Common myeloid progenitor, CD34-positive (primary cell): ENCODE results near the gene ABCB11.

Experiments
- CTCF ChIA-PET: fragments of 350-600 bp; sonication (Branson Sonifier 250); formaldehyde crosslinking; loops from one replicate; lab custom pipeline; 2021; ENCODE audit warnings: antibody characterized with exemption; lab: Charles Lee
- POLR2A ChIA-PET: fragments of 350-600 bp; sonication (Branson Sonifier 250); formaldehyde crosslinking; loops from one replicate; lab custom pipeline; 2021; ENCODE audit warnings: antibody characterized with exemption; lab: Charles Lee
- DNase-seq, 3 donors: peaks; one replicate each; pipeline versions ENCODE4 v3.0.0 to v3.0.0-alpha.2; 2013
- H3K27ac ChIP-seq, 2 experiments: 1 replicate in 1 of 2; 2 replicates in 1 of 2; pipeline ENCODE4 v1.7.0; 2013; ENCODE audit warnings: inconsistent platforms in 2 of 2, low read length in 2 of 2, mild to moderate bottlenecking in 2 of 2, low read depth in 1 of 2, moderate library complexity in 1 of 2; ENCODE audit not compliant: severe bottlenecking in 2 of 2, insufficient read depth in 1 of 2, poor library complexity in 1 of 2
- H3K27me3 ChIP-seq, 5 experiments: replicated peaks in 2 of 5; 1 replicate in 3 of 5; 2 replicates in 2 of 5; pipeline versions ENCODE4 v1.6.1 to v1.7.0; 2013; ENCODE audit warnings: low read length in 4 of 5, mild to moderate bottlenecking in 2 of 5, moderate library complexity in 2 of 5, inconsistent platforms in 1 of 5; ENCODE audit not compliant: insufficient read depth in 5 of 5, control insufficient read depth in 4 of 5
- H3K36me3 ChIP-seq, 4 experiments: 1 replicate in 2 of 4; 2 replicates in 2 of 4; pipeline versions ENCODE4 v1.6.1 to v1.7.0; 2013; ENCODE audit warnings: low read length in 3 of 4, control low read depth in 1 of 4, mild to moderate bottlenecking in 1 of 4; ENCODE audit not compliant: control insufficient read depth in 4 of 4, insufficient read depth in 4 of 4
- H3K4me1 ChIP-seq, 4 experiments: 1 replicate in 3 of 4; 2 replicates in 1 of 4; pipeline versions ENCODE4 v1.6.1 to v1.7.1; 2013; ENCODE audit warnings: low read length in 3 of 4, mild to moderate bottlenecking in 3 of 4, control low read depth in 1 of 4, inconsistent platforms in 1 of 4, moderate library complexity in 1 of 4; ENCODE audit not compliant: control insufficient read depth in 4 of 4, insufficient read depth in 4 of 4; ENCODE audit errors: control extremely low read depth in 1 of 4
- H3K4me3 ChIP-seq, 7 experiments: 1 replicate in 4 of 7; 2 replicates in 3 of 7; pipeline versions ENCODE4 v1.5.1 to v1.7.0; 2013; ENCODE audit warnings: mild to moderate bottlenecking in 7 of 7, low read length in 6 of 7, moderate library complexity in 6 of 7, inconsistent platforms in 2 of 7, low read depth in 2 of 7, control low read depth in 1 of 7; ENCODE audit not compliant: insufficient read depth in 4 of 7, control insufficient read depth in 1 of 7; ENCODE audit errors: extremely low read depth in 1 of 7
- H3K9me3 ChIP-seq, 5 experiments: 1 replicate in 4 of 5; 2 replicates in 1 of 5; pipeline versions ENCODE4 v1.6.1 to v1.7.1; 2013; ENCODE audit warnings: low read length in 4 of 5, mild to moderate bottlenecking in 2 of 5, inconsistent platforms in 1 of 5, low read depth in 1 of 5, moderate library complexity in 1 of 5; ENCODE audit not compliant: control insufficient read depth in 4 of 5, insufficient read depth in 2 of 5; ENCODE audit errors: control extremely low read depth in 1 of 5
- WGBS: methylation state at CpG from one replicate; pipeline ENCODE4 v1.1.5; 2013; ENCODE audit not compliant: insufficient coverage; 5-methylcytosine and 5-hydroxymethylcytosine counted together

The ABCB11 gene

DNA sequence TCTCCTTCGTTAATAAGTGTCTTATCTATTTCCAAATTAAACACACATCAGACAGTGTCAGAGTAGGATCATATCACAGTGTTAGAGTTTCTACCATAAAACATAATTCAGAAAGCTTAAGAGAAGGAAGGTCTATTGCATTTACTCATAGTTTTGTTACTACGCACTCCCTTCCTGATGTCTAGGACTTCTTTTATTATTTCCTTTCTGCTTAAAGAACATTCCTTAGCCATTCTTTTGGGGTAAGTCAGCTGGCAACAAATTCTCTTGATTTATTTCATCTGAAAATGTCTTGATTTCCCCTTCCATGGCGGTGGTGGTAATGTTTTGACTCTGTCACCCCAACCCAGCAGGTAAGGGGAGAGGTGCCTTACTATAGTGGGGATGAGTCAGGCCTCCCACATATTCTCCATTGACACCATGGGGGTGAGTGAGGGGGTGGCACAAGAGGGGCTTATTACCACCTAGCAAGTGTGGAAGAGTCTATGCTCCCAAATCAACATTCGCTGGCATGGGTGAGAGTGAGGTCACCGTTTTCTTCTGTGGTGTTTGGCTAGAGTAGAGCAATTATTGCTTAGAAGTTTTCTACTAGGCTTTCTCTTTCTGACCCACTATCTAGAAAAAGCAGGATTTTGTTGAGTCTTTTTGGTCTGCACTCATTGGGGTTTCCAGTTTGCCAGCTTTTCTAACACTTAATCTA, 29.9 kb downstream of the ABCB11 start:
- DNase-seq, result no peak

GRCh38 chr2:168999668-169000213, 31.4 kb downstream of the ABCB11 start:
- Histone ChIP-seq H3K27me3 (no peaks in the 10 kb centered on the region), H3K4me3 (no peak overlapping the region), H3K36me3 (no peaks in the 10 kb centered on the region), H3K4me1 (peaks cover 0 to 7% (median 2%) of the 10 kb centered on the region in 4 experiments), H3K27ac (no peak overlapping the region), H3K9me3 (peaks cover 0 to 1% (median 0%) of the 10 kb centered on the region in 5 experiments)
- ChIA-PET CTCF (interaction anchor here (1.1 kb wide), 1 partner anchor 41 kb away, joined by 3 read pairs; no protein-coding TSS in a partner anchor), POLR2A (no interaction called here)
- DNase-seq, result no peak
- no CpG with 5 or more reads among the region's 1 CpG for WGBS

More for the DNA sequence above, 29.9 kb downstream of the ABCB11 start:
- Histone ChIP-seq H3K27ac (no peak overlapping the region), H3K4me1 (peaks cover 0 to 7% (median 2%) of the 10 kb centered on the region in 4 experiments), H3K4me3 (no peak overlapping the region), H3K9me3 (peaks cover 0 to 1% (median 0%) of the 10 kb centered on the region in 5 experiments), H3K27me3 (no peaks in the 10 kb centered on the region), H3K36me3 (no peaks in the 10 kb centered on the region)
- CTCF ChIA-PET, result interaction anchor here (1.1 to 1.4 kb wide), 2 partner anchors 33 to 43 kb away, joined by 3 to 5 read pairs; no protein-coding TSS in a partner anchor
- POLR2A ChIA-PET, result no interaction called here
- WGBS, result 100% methylated on average over 3 of the region's 5 CpGs

DNA sequence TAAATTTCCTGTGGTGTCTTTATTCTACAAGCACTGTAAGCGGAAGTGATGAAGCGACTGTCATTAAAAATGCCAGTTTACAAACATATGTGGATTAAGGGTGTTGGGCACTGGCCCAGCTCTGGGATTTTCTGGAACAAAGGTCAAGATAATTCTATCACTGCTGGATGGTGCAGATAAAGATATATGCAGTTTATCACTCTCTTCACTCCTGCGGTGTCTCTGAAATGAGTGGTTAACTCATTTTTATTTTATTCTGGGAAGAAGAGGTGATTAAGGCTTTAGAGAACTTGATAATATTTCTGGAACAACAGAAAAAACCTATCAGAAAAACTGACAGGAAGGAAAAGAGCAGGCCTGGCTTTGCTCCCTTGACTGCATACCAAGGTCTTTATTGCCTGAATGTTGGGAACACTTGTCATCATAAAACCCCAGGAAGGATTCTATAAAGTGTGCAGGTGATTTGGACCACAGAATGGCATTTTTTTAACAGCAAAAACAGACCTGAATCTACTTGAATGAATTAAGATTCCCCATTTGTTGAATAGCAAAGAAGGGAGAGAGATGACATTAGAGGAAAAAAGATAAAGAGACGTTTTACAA, 32.4 kb downstream of the ABCB11 start:
- H3K4me1 ChIP-seq, result peaks cover 0 to 7% (median 2%) of the 10 kb centered on the region in 4 experiments
- no CpG with 5 or more reads among the region's 4 CpGs for WGBS
- DNase-seq, result peak in 1 of 3 donors; percentile 22
- H3K36me3 ChIP-seq, result no peaks in the 10 kb centered on the region
- peaks cover 0 to 1% (median 0%) of the 10 kb centered on the region in 5 experiments for H3K9me3 ChIP-seq
- ChIA-PET CTCF (no interaction called here), POLR2A (no interaction called here)
- peak overlapping the region in 1 of 7 experiments; percentile 48 for H3K4me3 ChIP-seq
- no peak overlapping the region for H3K27ac ChIP-seq
- no peaks in the 10 kb centered on the region for H3K27me3 ChIP-seq

- Histone ChIP-seq H3K9me3 (no peaks in the 10 kb centered on the region), H3K4me1 (peaks cover 0 to 11% (median 5%) of the 10 kb centered on the region in 4 experiments), H3K27me3 (no peaks in the 10 kb centered on the region), H3K4me3 (no peak overlapping the region), H3K36me3 (no peaks in the 10 kb centered on the region), H3K27ac (no peak overlapping the region)
- POLR2A ChIA-PET, result no interaction called here
- peak in 2 of 3 donors; percentile 22 to 31 for DNase-seq
- no CpG with 5 or more reads among the region's 1 CpG for WGBS
- CTCF ChIA-PET, result interaction anchor here (0.6 to 1.0 kb wide), 4 partner anchors 12 to 326 kb away, joined by 3 read pairs; no protein-coding TSS in a partner anchor
These were observed 33.3 kb downstream of the ABCB11 start for GRCh38 chr2:168997794-168998193.

GRCh38 chr2:168997118-168997521, 34.0 kb downstream of the ABCB11 start:
- CTCF ChIA-PET, result interaction anchor here (1.0 kb wide), 1 partner anchor 13 kb away, joined by 3 read pairs; no protein-coding TSS in a partner anchor
- H3K9me3 ChIP-seq, result no peaks in the 10 kb centered on the region
- DNase-seq, result no peak
- no peak overlapping the region for H3K27ac ChIP-seq
- 80% methylated on average over 1 of the region's 1 CpG for WGBS
- H3K27me3 ChIP-seq, result no peaks in the 10 kb centered on the region
- no peaks in the 10 kb centered on the region for H3K36me3 ChIP-seq
- H3K4me3 ChIP-seq, result no peak overlapping the region
- POLR2A ChIA-PET, result no interaction called here
- peaks cover 0 to 17% (median 7%) of the 10 kb centered on the region in 4 experiments for H3K4me1 ChIP-seq

DNA sequence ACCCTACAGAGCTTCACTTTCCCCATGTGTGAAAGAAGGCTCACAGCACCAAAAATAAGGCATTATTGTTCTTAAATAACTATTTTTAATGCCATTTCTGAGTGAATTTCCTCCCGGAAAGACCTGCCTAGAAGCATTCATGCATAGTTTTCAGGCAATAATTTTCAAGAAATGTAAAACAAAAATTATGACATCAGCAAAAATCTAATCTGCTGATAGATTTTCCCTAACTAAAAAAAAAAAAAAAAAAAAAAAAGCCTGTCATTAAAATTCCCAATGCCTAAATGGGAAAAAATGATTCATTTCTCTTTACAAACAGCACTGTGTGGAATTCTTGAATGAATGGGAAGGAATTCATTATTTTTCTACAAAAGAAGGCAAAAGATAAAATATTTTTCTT, 35.4 kb downstream of the ABCB11 start:
- CTCF ChIA-PET, result no interaction called here
- no peaks in the 10 kb centered on the region for H3K27me3 ChIP-seq
- H3K36me3 ChIP-seq, result no peaks in the 10 kb centered on the region
- no peaks in the 10 kb centered on the region for H3K9me3 ChIP-seq
- POLR2A ChIA-PET, result no interaction called here
- H3K4me1 ChIP-seq, result peaks cover 0 to 17% (median 7%) of the 10 kb centered on the region in 4 experiments
- no peak overlapping the region for H3K4me3 ChIP-seq
- no peak for DNase-seq
- no peak overlapping the region for H3K27ac ChIP-seq
- 100% methylated on average over 1 of the region's 1 CpG for WGBS
